ENCODE results near the gene AHI1. TPM values are rescaled to one million over a fixed set of nuclear protein-coding genes. Genes with fewer than 3 reads are reported as not detected.

Gene AHI1
- total RNA-seq, 2 experiments from 2014 or later, result 21.4 to 33.9 TPM

DNA sequence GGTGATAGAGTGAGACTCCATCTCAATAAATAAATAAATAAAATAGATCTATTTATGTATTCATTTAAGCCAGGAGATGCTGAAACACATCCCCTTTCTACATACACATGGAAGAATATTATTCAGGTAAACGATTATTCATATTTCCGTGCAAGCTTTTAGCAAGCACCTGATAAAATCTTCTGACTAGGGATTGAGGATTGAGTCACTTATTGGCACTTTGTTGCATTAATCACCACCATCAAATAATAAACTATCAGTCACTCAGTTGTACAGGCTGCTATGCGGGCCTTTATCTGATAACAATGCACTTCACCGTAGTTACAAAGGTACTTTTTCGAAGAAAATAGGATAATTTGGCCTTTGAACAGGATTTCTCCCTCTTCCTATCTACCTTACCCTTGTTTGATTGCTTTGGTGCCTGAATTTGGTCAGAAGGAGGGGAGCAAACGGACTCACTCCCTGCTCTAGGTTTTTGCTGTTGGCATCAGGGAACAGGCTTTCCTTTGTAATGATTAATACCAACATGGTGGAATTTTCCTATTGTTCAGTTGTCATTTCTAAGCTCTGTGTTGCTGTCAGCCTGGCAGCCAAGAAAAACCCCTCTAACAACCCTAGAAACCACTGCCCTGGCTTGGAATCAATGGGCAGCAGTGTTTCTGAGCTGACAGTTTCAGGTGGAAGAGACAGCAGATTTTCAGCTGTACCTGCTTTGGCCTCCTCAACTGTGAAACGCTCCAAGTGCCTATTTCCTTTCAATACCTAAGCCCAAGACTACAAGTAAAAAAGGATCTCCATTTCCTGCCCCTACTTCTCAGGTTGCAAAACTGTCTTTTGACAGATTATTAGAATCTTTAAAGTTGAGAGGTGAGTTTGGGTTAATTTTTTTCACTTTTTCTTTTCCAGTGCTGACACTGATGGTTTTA, 253.4 kb downstream of the AHI1 start:
- CTCF ChIA-PET (ENCODE audit: unreplicated experiment), result no interaction called here
- peak overlapping the region; percentile 70 for H2AFZ ChIP-seq (ENCODE audit: low read length)
- peak; percentile 39 for DNase-seq (ENCODE audit: low spot score)
- no peaks in the 10 kb centered on the region for H4K20me1 ChIP-seq (ENCODE audit: insufficient read depth, low read length)
- no peaks in the 10 kb centered on the region for H3K79me2 ChIP-seq (ENCODE audit: insufficient read depth, low read depth, low read length)
- H3K9me2 ChIP-seq (ENCODE audit: insufficient read depth, low read length), result no peaks in the 10 kb centered on the region
- H3K27ac ChIP-seq (ENCODE audit: low read depth, low read length, poor library complexity, severe bottlenecking), result no peak overlapping the region
- peaks cover 10% of the 10 kb centered on the region for H3K4me1 ChIP-seq (ENCODE audit: insufficient read depth, low read length, poor library complexity, severe bottlenecking)
- H3K9me3 ChIP-seq (ENCODE audit: low read length), result no peaks in the 10 kb centered on the region
- H3K4me3 ChIP-seq (ENCODE audit: low read depth, low read length, poor library complexity, severe bottlenecking), result no peak overlapping the region
- 0 out of 2 replicates have a peak overlapping the region, but pooled peaks have one; percentile 3 for H3K4me2 ChIP-seq (ENCODE audit: low read length)
- no peaks in the 10 kb centered on the region for H3K36me3 ChIP-seq (ENCODE audit: insufficient read depth, low read length)
- TF ChIP-seq, protein P1, sequence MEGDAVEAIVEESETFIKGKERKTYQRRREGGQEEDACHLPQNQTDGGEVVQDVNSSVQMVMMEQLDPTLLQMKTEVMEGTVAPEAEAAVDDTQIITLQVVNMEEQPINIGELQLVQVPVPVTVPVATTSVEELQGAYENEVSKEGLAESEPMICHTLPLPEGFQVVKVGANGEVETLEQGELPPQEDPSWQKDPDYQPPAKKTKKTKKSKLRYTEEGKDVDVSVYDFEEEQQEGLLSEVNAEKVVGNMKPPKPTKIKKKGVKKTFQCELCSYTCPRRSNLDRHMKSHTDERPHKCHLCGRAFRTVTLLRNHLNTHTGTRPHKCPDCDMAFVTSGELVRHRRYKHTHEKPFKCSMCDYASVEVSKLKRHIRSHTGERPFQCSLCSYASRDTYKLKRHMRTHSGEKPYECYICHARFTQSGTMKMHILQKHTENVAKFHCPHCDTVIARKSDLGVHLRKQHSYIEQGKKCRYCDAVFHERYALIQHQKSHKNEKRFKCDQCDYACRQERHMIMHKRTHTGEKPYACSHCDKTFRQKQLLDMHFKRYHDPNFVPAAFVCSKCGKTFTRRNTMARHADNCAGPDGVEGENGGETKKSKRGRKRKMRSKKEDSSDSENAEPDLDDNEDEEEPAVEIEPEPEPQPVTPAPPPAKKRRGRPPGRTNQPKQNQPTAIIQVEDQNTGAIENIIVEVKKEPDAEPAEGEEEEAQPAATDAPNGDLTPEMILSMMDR (conservative IDR thresholded peaks at IDR 0.05; ENCODE audit: low read length), result no peak
- TF ChIP-seq EZH2phosphoT487 (IDR thresholded peaks at IDR 0.05; ENCODE audit: borderline replicate concordance, low read depth, low read length), result no peak
- POLR2A ChIA-PET, result interaction anchor here (0.6 to 1.8 kb wide), 7 partner anchors 14 to 61 kb away, joined by 3 to 5 read pairs (median 4); no protein-coding TSS in a partner anchor
- intact Hi-C loops (cut with micrococcal nuclease; ENCODE audit: unreplicated experiment), result no loop called here
- BruUV-seq (replicated peaks), result no TSS peak

DNA sequence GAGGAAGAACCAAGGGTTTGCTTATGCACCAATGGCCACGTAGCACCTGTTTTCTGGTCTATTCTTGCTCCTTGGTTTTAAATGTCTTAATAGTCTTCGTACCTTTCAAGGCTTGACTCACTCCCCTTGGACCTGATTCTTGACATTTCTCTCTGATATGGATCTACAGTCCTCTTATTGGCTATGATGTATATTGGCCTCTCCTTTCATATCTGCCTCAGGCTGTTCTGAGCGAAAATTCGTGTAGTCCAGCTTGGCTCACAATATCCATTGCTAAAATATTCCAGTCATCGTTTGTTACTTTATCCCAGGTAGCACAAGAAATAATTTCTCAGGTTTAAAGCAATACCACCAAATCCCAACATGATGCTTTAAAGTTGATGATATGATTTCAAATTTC, 256.8 kb downstream of the AHI1 start:
- POLR2A ChIA-PET, result interaction anchor here (0.7 kb wide), 1 partner anchor 184 kb away, joined by 3 read pairs; no protein-coding TSS in a partner anchor
- intact Hi-C loops (cut with micrococcal nuclease; ENCODE audit: unreplicated experiment), result no loop called here
- H3K27ac ChIP-seq (ENCODE audit: low read depth, low read length, poor library complexity, severe bottlenecking), result no peak overlapping the region
- DNase-seq (ENCODE audit: low spot score), result no peak
- H4K20me1 ChIP-seq (ENCODE audit: insufficient read depth, low read length), result no peaks in the 10 kb centered on the region
- TF ChIP-seq EZH2phosphoT487 (IDR thresholded peaks at IDR 0.05; ENCODE audit: borderline replicate concordance, low read depth, low read length), result no peak
- H3K4me1 ChIP-seq (ENCODE audit: insufficient read depth, low read length, poor library complexity, severe bottlenecking), result peaks cover 13% of the 10 kb centered on the region
- no peaks in the 10 kb centered on the region for H3K9me2 ChIP-seq (ENCODE audit: insufficient read depth, low read length)
- no TSS peak for BruUV-seq (replicated peaks)
- no peak overlapping the region for H3K4me2 ChIP-seq (ENCODE audit: low read length)
- H3K79me2 ChIP-seq (ENCODE audit: insufficient read depth, low read depth, low read length), result no peaks in the 10 kb centered on the region
- CTCF ChIA-PET (ENCODE audit: unreplicated experiment), result interaction anchor here (1.1 kb wide), 1 partner anchor 30 kb away, joined by 4 read pairs; no protein-coding TSS in a partner anchor
- no peaks in the 10 kb centered on the region for H3K9me3 ChIP-seq (ENCODE audit: low read length)
- no peaks in the 10 kb centered on the region for H3K36me3 ChIP-seq (ENCODE audit: insufficient read depth, low read length)
- H2AFZ ChIP-seq (ENCODE audit: low read length), result no peak overlapping the region
- H3K4me3 ChIP-seq (ENCODE audit: low read depth, low read length, poor library complexity, severe bottlenecking), result no peak overlapping the region

DNA sequence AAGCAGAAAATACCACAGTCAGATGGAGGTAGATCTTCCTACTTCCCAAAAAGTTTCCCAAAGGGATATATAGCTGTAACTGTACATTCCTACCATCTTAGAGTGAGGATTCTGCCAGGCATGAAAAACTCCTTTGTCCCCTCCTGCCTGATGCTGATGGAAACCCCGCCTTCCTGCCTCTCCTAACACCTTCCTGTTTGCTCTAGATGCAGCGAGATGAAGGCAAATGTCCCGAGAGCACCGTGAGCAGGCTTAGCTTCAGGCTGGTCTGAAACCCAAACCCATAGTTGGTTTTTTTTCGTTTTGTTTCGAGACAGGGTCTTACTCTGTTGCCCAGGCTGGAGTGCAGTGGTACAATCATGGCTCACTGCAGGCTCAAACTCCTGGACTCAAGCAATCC, 260.8 kb downstream of the AHI1 start:
- no TSS peak for BruUV-seq (replicated peaks)
- no peak for DNase-seq (ENCODE audit: low spot score)
- peak overlapping the region; percentile 58 for H2AFZ ChIP-seq (ENCODE audit: low read length)

More for the DNA sequence above, 260.8 kb downstream of the AHI1 start:
- no peak overlapping the region for H3K27ac ChIP-seq (ENCODE audit: low read depth, low read length, poor library complexity, severe bottlenecking)
- H3K79me2 ChIP-seq (ENCODE audit: insufficient read depth, low read depth, low read length), result no peaks in the 10 kb centered on the region
- H4K20me1 ChIP-seq (ENCODE audit: insufficient read depth, low read length), result no peaks in the 10 kb centered on the region
- no peak overlapping the region for H3K4me3 ChIP-seq (ENCODE audit: low read depth, low read length, poor library complexity, severe bottlenecking)
- intact Hi-C loops (cut with micrococcal nuclease; ENCODE audit: unreplicated experiment), result no loop called here
- H3K9me2 ChIP-seq (ENCODE audit: insufficient read depth, low read length), result no peaks in the 10 kb centered on the region
- H3K9me3 ChIP-seq (ENCODE audit: low read length), result no peaks in the 10 kb centered on the region
- ChIA-PET CTCF (ENCODE audit: unreplicated experiment) (no interaction called here), POLR2A (interaction anchor here (0.8 to 1.8 kb wide), 5 partner anchors 9 to 182 kb away, joined by 3 to 5 read pairs (median 5); partner anchors contain the start of gene HBS1L)
- H3K4me1 ChIP-seq (ENCODE audit: insufficient read depth, low read length, poor library complexity, severe bottlenecking), result peaks cover 5% of the 10 kb centered on the region
- H3K36me3 ChIP-seq (ENCODE audit: insufficient read depth, low read length), result no peaks in the 10 kb centered on the region
- no peak overlapping the region for H3K4me2 ChIP-seq (ENCODE audit: low read length)
- TF ChIP-seq EZH2phosphoT487 (IDR thresholded peaks at IDR 0.05; ENCODE audit: borderline replicate concordance, low read depth, low read length), result no peak
- TF ChIP-seq, protein P1 (conservative IDR thresholded peaks at IDR 0.05; ENCODE audit: low read length), result no peak
